Pancreas (tissue), 10 donors: Measurements from ENCODE around the gene SAMD5. TPM values are rescaled to one million over a fixed set of nuclear protein-coding genes. Genes with fewer than 3 reads are reported as not detected.

Experiments used
- ATAC-seq, 4 donors: fragments of 200-7000 bp; cut with Tn5 transposase; one replicate each; pipeline versions ENCODE4 v1.8.0 to v1.9.1; 2020; ENCODE audit warnings: mild to moderate bottlenecking in 4 of 4, moderate library complexity in 4 of 4
- DNase-seq, 6 donors: peaks; one replicate each; pipeline ENCODE4 v3.0.0-alpha.2; 2020
- FAIRE-seq: peaks from 2 replicates; lab custom pipeline; 2012; peaks lifted over from hg19 to GRCh38; lab: Jason Lieb, UNC
- H3K27ac ChIP-seq, 4 donors: fragments of 200-600 bp; sonication (generic); 1 replicate in 3 of 4; 2 replicates in 1 of 4; pipeline versions ENCODE4 v1.5.0 to v1.8.0; 2020
- H3K27me3 ChIP-seq, 4 donors: fragments of 200-600 bp; one replicate each; pipeline ENCODE4 v1.8.0; 2021
- H3K36me3 ChIP-seq, 3 donors: fragments of 200-600 bp; sonication (generic) in 1 of 3; one replicate each; pipeline versions ENCODE4 v1.5.0 to v1.8.0; 2020 to 2021
- H3K4me1 ChIP-seq, 3 donors: fragments of 200-600 bp; one replicate each; pipeline ENCODE4 v1.8.0; 2021
- H3K4me3 ChIP-seq, 4 donors: fragments of 200-600 bp; sonication (generic) in 2 of 4; one replicate each; pipeline versions ENCODE4 v1.5.0 to v1.8.0; 2020 to 2021
- H3K9me3 ChIP-seq, 4 donors: fragments of 200-600 bp; one replicate each; pipeline ENCODE4 v1.8.0; 2021
- CTCF ChIP-seq, 4 donors: fragments of 200-600 bp; sonication (generic) in 3 of 4; IDR thresholded peaks; one replicate each; pipeline versions ENCODE4 v1.5.0 to v1.8.0; 2021; ENCODE audit warnings: antibody characterized with exemption in 4 of 4
- WGBS, 2 donors: extraction: QIAGEN DNeasy Blood & Tissue Kit; methylation state at CpG; one replicate each; pipeline ENCODE4 v1.1.7; 2013; 5-methylcytosine and 5-hydroxymethylcytosine counted together
- intact Hi-C, 3 donors: fragments of 100-400 bp; cut with DNase I; formaldehyde crosslinking; loops; one replicate each; pipeline versions ENCODE4 v1.11.1 to v1.14.2; 2022
- polyA plus RNA-seq, 2 donors: library from polyadenylated mRNA; stranded (reverse); fragments of 200-250 nt; gene quantifications; one replicate each; pipeline ENCODE4 v1.2.3, GENCODE V29; 2013
- total RNA-seq, 6 donors: library from RNA; stranded (reverse); fragmentation: NEBNext Ultra II Directional in 4 of 6; extraction: Animal tissue kit (Norgen Biotek cat#: 25700) in 4 of 6; gene quantifications; one replicate each; pipeline versions ENCODE4 v1.2.1 to v1.2.4, GENCODE V29; 2021 to 2023
- donor health status: healthy with polysubstance abuse.
- donor health status: DM: no; HTN: no; CAD: no; lungs with moderate emphysema.
- donor health status: DM: no; HTN: no; CAD: no.
- donor health status: control.
- donor health status: control.
- donor health status: Bipolar disorder and iron deficiency.
- donor health status: DM: yes; HTN: yes; CAD: no.
- donor health status: DM: no; HTN: no; CAD: no.
- donor health status: DM: no; HTN: no; CAD: no.
- donor health status: DM: yes; HTN: yes; CAD: no.

The SAMD5 gene
- total and polyA plus RNA-seq, 8 donors, result 0.54 to 3.8 (median 0.97) TPM

- Histone ChIP-seq H3K4me3 (no peak overlapping the region), H3K27me3 (no peaks in the 10 kb centered on the region), H3K4me1 (no peaks in the 10 kb centered on the region), H3K36me3 (no peaks in the 10 kb centered on the region), H3K27ac (no peak overlapping the region), H3K9me3 (no peaks in the 10 kb centered on the region)
- no peak for TF ChIP-seq CTCF (IDR thresholded peaks at IDR 0.05)
- peak in 3 of 4 donors; percentile 78 to 90 (median 88) for ATAC-seq
- intact Hi-C loops, result no loop called here
- 10 to 11% methylated on average over 4 of the region's 4 CpGs for WGBS, 2 donors
- no peak for FAIRE-seq
- DNase-seq, result peak in 2 of 6 donors; percentile 13 to 42
Measured at GRCh38 chr6:147586044-147586443, 77.6 kb downstream of the SAMD5 start.

GRCh38 chr6:147587907-147588306, 79.4 kb downstream of the SAMD5 start:
- intact Hi-C loops, result no loop called here
- Histone ChIP-seq H3K36me3 (no peaks in the 10 kb centered on the region), H3K27ac (no peak overlapping the region), H3K4me3 (no peak overlapping the region), H3K9me3 (no peaks in the 10 kb centered on the region), H3K27me3 (no peaks in the 10 kb centered on the region), H3K4me1 (no peaks in the 10 kb centered on the region)
- no peak for TF ChIP-seq CTCF (IDR thresholded peaks at IDR 0.05)
- DNase-seq (no peak), FAIRE-seq (no peak), ATAC-seq (no peak)
- WGBS, 2 donors, result 63 to 64% methylated on average over 3 of the region's 3 CpGs

- Histone ChIP-seq H3K9me3 (no peaks in the 10 kb centered on the region), H3K27me3 (no peaks in the 10 kb centered on the region), H3K36me3 (no peaks in the 10 kb centered on the region), H3K27ac (no peak overlapping the region), H3K4me3 (no peak overlapping the region), H3K4me1 (no peaks in the 10 kb centered on the region)
- no peak for DNase-seq
- no peak for ATAC-seq
- intact Hi-C loops, result no loop called here
- no peak for TF ChIP-seq CTCF (IDR thresholded peaks at IDR 0.05)
- FAIRE-seq, result no peak
- 79 to 94% methylated on average over 6 of the region's 6 CpGs for WGBS, 2 donors
Measured at GRCh38 chr6:147588469-147588868, 80.0 kb downstream of the SAMD5 start.

GRCh38 chr6:147589739-147590250, 81.3 kb downstream of the SAMD5 start:
- 0 to 28% methylated on average over 1 of the region's 1 CpG for WGBS, 2 donors
- FAIRE-seq, result no peak
- H3K4me3 ChIP-seq, result no peak overlapping the region
- no peaks in the 10 kb centered on the region for H3K27me3 ChIP-seq
- no peaks in the 10 kb centered on the region for H3K9me3 ChIP-seq
- H3K27ac ChIP-seq, result no peak overlapping the region
- ATAC-seq, result no peak
- no peak for TF ChIP-seq CTCF (IDR thresholded peaks at IDR 0.05)
- no peak for DNase-seq
- intact Hi-C loops, result no loop called here
- H3K36me3 ChIP-seq, result no peaks in the 10 kb centered on the region
- H3K4me1 ChIP-seq, result no peaks in the 10 kb centered on the region

- WGBS, 2 donors, result 58 to 67% methylated on average over 3 of the region's 3 CpGs
- no peak for ATAC-seq
- H3K4me3 ChIP-seq, result no peak overlapping the region
- H3K36me3 ChIP-seq, result no peaks in the 10 kb centered on the region
- no peak for FAIRE-seq
- H3K4me1 ChIP-seq, result no peaks in the 10 kb centered on the region
- no peak overlapping the region for H3K27ac ChIP-seq
- no peaks in the 10 kb centered on the region for H3K9me3 ChIP-seq
- intact Hi-C loops, result no loop called here
- no peaks in the 10 kb centered on the region for H3K27me3 ChIP-seq
- TF ChIP-seq CTCF (IDR thresholded peaks at IDR 0.05), result no peak
- no peak for DNase-seq
Measured at GRCh38 chr6:147595961-147596360, 87.5 kb downstream of the SAMD5 start.
